Activated T-helper 1 cell treated with anti-CD3 and anti-CD28 coated beads, Interleukin-12 subunit alpha, Interleukin-12 subunit beta, Interleukin-2, Interleukin-4 antibody, amounts not matched to agents 30 ng/mL and 10 ng/mL and 1 ng/mL, durations not matched to agents 14 hours and 24 hours and 36 hours (primary cell): Measurements from ENCODE around the gene SPC24. TPM values are rescaled to one million over a fixed set of nuclear protein-coding genes. Genes with fewer than 3 reads are reported as not detected.
"Not testable (repeated sequence)": the region's sequence is repeated elsewhere in the genome, so short reads cannot be mapped to it uniquely, and the experiment has no call there.

Experiments used
- DNase-seq: peaks from one replicate; pipeline ENCODE4 v3.0.0; 2021; ENCODE audit warnings: low spot score
- H3K27ac Mint-ChIP-seq: one replicate; pipeline ENCODE4 v1.8.0; 2021; ENCODE audit warnings: mild to moderate bottlenecking, mixed read lengths
- H3K27me3 Mint-ChIP-seq: one replicate; pipeline ENCODE4 v1.8.0; 2022; ENCODE audit warnings: mild to moderate bottlenecking, moderate library complexity, mixed read lengths; ENCODE audit not compliant: insufficient read depth
- H3K36me3 Mint-ChIP-seq: one replicate; pipeline ENCODE4 v1.8.0; 2021; ENCODE audit warnings: low read depth, mixed read lengths
- H3K4me1 Mint-ChIP-seq: one replicate; pipeline ENCODE4 v1.8.0; 2021; ENCODE audit warnings: low read depth, mixed read lengths
- H3K4me3 Mint-ChIP-seq: one replicate; pipeline ENCODE4 v1.8.0; 2021; ENCODE audit warnings: mild to moderate bottlenecking, moderate library complexity, mixed read lengths
- H3K9me3 Mint-ChIP-seq: one replicate; pipeline ENCODE4 v1.8.0; 2021; ENCODE audit warnings: mixed read lengths
- intact Hi-C: fragments of 100-400 bp; cut with micrococcal nuclease; formaldehyde crosslinking; loops from one replicate; pipeline ENCODE4 v1.15.1; 2024
- total RNA-seq: library from RNA; stranded (reverse); gene quantifications from 2 replicates; pipeline ENCODE4 v1.2.3, GENCODE V29; 2022

Gene SPC24
- total RNA-seq, 1 donor from 2014 or later, result 30.3 TPM

GRCh38 chr19:11181488-11181887 is 25.9 kb upstream of the SPC24 start:
- H3K4me3 Mint-ChIP-seq, result no peak overlapping the region
- H3K27me3 Mint-ChIP-seq, result peaks cover 3% of the 10 kb centered on the region
- H3K4me1 Mint-ChIP-seq, result no peaks in the 10 kb centered on the region
- no peak for DNase-seq
- H3K9me3 Mint-ChIP-seq, result no peaks in the 10 kb centered on the region
- intact Hi-C loops, result no loop called here
- no peaks in the 10 kb centered on the region for H3K36me3 Mint-ChIP-seq
- H3K27ac Mint-ChIP-seq, result no peak overlapping the region

GRCh38 chr19:11180975-11181374 is 25.4 kb upstream of the SPC24 start:
- H3K4me3 Mint-ChIP-seq, H3K4me1 Mint-ChIP-seq, DNase-seq, H3K27ac Mint-ChIP-seq, H3K9me3 Mint-ChIP-seq, H3K36me3 Mint-ChIP-seq, H3K27me3 Mint-ChIP-seq, intact Hi-C loops: not testable (repeated sequence)

- H3K4me3 Mint-ChIP-seq, result no peak overlapping the region
- H3K9me3 Mint-ChIP-seq, result no peaks in the 10 kb centered on the region
- H3K4me1 Mint-ChIP-seq, result no peaks in the 10 kb centered on the region
- H3K36me3 Mint-ChIP-seq, result no peaks in the 10 kb centered on the region
- DNase-seq, result no peak
- intact Hi-C loops, result no loop called here
- H3K27me3 Mint-ChIP-seq, result peaks cover 3% of the 10 kb centered on the region
- no peak overlapping the region for H3K27ac Mint-ChIP-seq
These were observed 24.8 kb upstream of the SPC24 start for GRCh38 chr19:11180346-11180745.

- Mint-ChIP-seq H3K27me3 (peaks cover 3% of the 10 kb centered on the region), H3K36me3 (no peaks in the 10 kb centered on the region), H3K27ac (no peak overlapping the region), H3K4me1 (no peaks in the 10 kb centered on the region), H3K4me3 (no peak overlapping the region), H3K9me3 (no peaks in the 10 kb centered on the region)
- intact Hi-C loops, result no loop called here
- DNase-seq, result no peak
These were observed 24.2 kb upstream of the SPC24 start for GRCh38 chr19:11179716-11180297.

- H3K36me3 Mint-ChIP-seq, intact Hi-C loops, H3K4me3 Mint-ChIP-seq, H3K27ac Mint-ChIP-seq, H3K4me1 Mint-ChIP-seq, H3K27me3 Mint-ChIP-seq, DNase-seq, H3K9me3 Mint-ChIP-seq: not testable (repeated sequence)
These were observed 23.5 kb upstream of the SPC24 start for GRCh38 chr19:11179145-11179465.

- H3K27me3 Mint-ChIP-seq, result no peaks in the 10 kb centered on the region
- intact Hi-C loops, result no loop called here
- H3K27ac Mint-ChIP-seq, result no peak overlapping the region
These were observed 22.0 kb upstream of the SPC24 start for GRCh38 chr19:11177592-11177991.

GRCh38 chr19:11176466-11177193 is 21.0 kb upstream of the SPC24 start:
- no peaks in the 10 kb centered on the region for H3K36me3 Mint-ChIP-seq
- H3K4me1 Mint-ChIP-seq, result no peaks in the 10 kb centered on the region
- H3K27ac Mint-ChIP-seq, result no peak overlapping the region
- intact Hi-C loops, result no loop called here
- H3K9me3 Mint-ChIP-seq, result no peaks in the 10 kb centered on the region
- no peak for DNase-seq
- H3K4me3 Mint-ChIP-seq, result no peak overlapping the region
- H3K27me3 Mint-ChIP-seq, result no peaks in the 10 kb centered on the region

More at GRCh38 chr19:11177592-11177991, 22.0 kb upstream of the SPC24 start:
- Mint-ChIP-seq H3K4me1 (no peaks in the 10 kb centered on the region), H3K9me3 (no peaks in the 10 kb centered on the region), H3K4me3 (no peak overlapping the region), H3K36me3 (no peaks in the 10 kb centered on the region)
- no peak for DNase-seq

GRCh38 chr19:11175920-11176319 is 20.3 kb upstream of the SPC24 start:
- Mint-ChIP-seq H3K9me3 (no peaks in the 10 kb centered on the region), H3K4me3 (no peak overlapping the region), H3K36me3 (no peaks in the 10 kb centered on the region), H3K4me1 (no peaks in the 10 kb centered on the region), H3K27me3 (no peaks in the 10 kb centered on the region), H3K27ac (no peak overlapping the region)
- DNase-seq, result no peak
- intact Hi-C loops, result no loop called here

- H3K27me3 Mint-ChIP-seq, result no peaks in the 10 kb centered on the region
- H3K4me3 Mint-ChIP-seq, result no peak overlapping the region
- H3K36me3 Mint-ChIP-seq, result no peaks in the 10 kb centered on the region
- H3K4me1 Mint-ChIP-seq, result no peaks in the 10 kb centered on the region
- intact Hi-C loops, result no loop called here
- no peaks in the 10 kb centered on the region for H3K9me3 Mint-ChIP-seq
- H3K27ac Mint-ChIP-seq, result no peak overlapping the region
- DNase-seq, result no peak
These were observed 18.8 kb upstream of the SPC24 start for GRCh38 chr19:11174336-11174735.

- no peaks in the 10 kb centered on the region for H3K27me3 Mint-ChIP-seq
- no peak overlapping the region for H3K27ac Mint-ChIP-seq
- H3K4me1 Mint-ChIP-seq, result no peaks in the 10 kb centered on the region
- no peak for DNase-seq
- no peaks in the 10 kb centered on the region for H3K36me3 Mint-ChIP-seq
- H3K9me3 Mint-ChIP-seq, result no peaks in the 10 kb centered on the region
- intact Hi-C loops, result no loop called here
- H3K4me3 Mint-ChIP-seq, result no peak overlapping the region
These were observed 18.1 kb upstream of the SPC24 start for GRCh38 chr19:11173516-11174155.

GRCh38 chr19:11172576-11172975 is 17.0 kb upstream of the SPC24 start:
- Mint-ChIP-seq H3K9me3 (no peaks in the 10 kb centered on the region), H3K27ac (no peak overlapping the region), H3K27me3 (no peaks in the 10 kb centered on the region), H3K4me1 (no peaks in the 10 kb centered on the region), H3K4me3 (no peak overlapping the region), H3K36me3 (no peaks in the 10 kb centered on the region)
- DNase-seq, result no peak
- intact Hi-C loops, result no loop called here

- Mint-ChIP-seq H3K4me3 (no peak overlapping the region), H3K4me1 (no peaks in the 10 kb centered on the region), H3K27ac (no peak overlapping the region), H3K9me3 (no peaks in the 10 kb centered on the region), H3K36me3 (no peaks in the 10 kb centered on the region), H3K27me3 (no peaks in the 10 kb centered on the region)
- intact Hi-C loops, result no loop called here
- no peak for DNase-seq
These were observed 15.6 kb upstream of the SPC24 start for GRCh38 chr19:11171144-11171543.

- no peaks in the 10 kb centered on the region for H3K36me3 Mint-ChIP-seq
- intact Hi-C loops, result no loop called here
- no peak overlapping the region for H3K27ac Mint-ChIP-seq
- H3K9me3 Mint-ChIP-seq, result no peaks in the 10 kb centered on the region
- no peak for DNase-seq
- no peaks in the 10 kb centered on the region for H3K27me3 Mint-ChIP-seq
- no peaks in the 10 kb centered on the region for H3K4me1 Mint-ChIP-seq
- H3K4me3 Mint-ChIP-seq, result no peak overlapping the region
These were observed 14.5 kb upstream of the SPC24 start for GRCh38 chr19:11169896-11170678.
